ENCODE results near the gene CLBA1.

- TF ChIP-seq, protein P1, sequence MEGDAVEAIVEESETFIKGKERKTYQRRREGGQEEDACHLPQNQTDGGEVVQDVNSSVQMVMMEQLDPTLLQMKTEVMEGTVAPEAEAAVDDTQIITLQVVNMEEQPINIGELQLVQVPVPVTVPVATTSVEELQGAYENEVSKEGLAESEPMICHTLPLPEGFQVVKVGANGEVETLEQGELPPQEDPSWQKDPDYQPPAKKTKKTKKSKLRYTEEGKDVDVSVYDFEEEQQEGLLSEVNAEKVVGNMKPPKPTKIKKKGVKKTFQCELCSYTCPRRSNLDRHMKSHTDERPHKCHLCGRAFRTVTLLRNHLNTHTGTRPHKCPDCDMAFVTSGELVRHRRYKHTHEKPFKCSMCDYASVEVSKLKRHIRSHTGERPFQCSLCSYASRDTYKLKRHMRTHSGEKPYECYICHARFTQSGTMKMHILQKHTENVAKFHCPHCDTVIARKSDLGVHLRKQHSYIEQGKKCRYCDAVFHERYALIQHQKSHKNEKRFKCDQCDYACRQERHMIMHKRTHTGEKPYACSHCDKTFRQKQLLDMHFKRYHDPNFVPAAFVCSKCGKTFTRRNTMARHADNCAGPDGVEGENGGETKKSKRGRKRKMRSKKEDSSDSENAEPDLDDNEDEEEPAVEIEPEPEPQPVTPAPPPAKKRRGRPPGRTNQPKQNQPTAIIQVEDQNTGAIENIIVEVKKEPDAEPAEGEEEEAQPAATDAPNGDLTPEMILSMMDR (IDR thresholded peaks at IDR 0.05) = no peak
- no peak for TF ChIP-seq POLR2A (IDR thresholded peaks at IDR 0.05)
- TF ChIP-seq POLR2AphosphoS5 (IDR thresholded peaks at IDR 0.05) = no peak
These were observed 41.4 kb downstream of the CLBA1 start for GRCh38 chr14:105026802-105027563.

All from gastroesophageal sphincter (tissue), 3 donors.